HEK293 (cell line): ENCODE results near the gene AADAT.

Experiments used
- IKZF3 ChIP-seq: fragments of 450-650 bp; IDR thresholded peaks from 2 replicates; pipeline ENCODE4 v1.5.0; 2018; ENCODE audit warnings: missing biosample characterization, mild to moderate bottlenecking, missing genetic modification characterization, moderate library complexity
- MEIS1 ChIP-seq: sonication (generic); formaldehyde crosslinking; IDR thresholded peaks from 2 replicates; pipeline ENCODE4 v1.8.1; 2022; ENCODE audit warnings: missing genetic modification reagents, mild to moderate bottlenecking, borderline replicate concordance
- PRDM4 ChIP-seq: fragments of 450-650 bp; formaldehyde crosslinking; IDR thresholded peaks from 2 replicates; pipeline ENCODE4 v1.5.1; 2017; ENCODE audit warnings: missing biosample characterization, missing genetic modification characterization
- SP2 ChIP-seq: fragments of 450-650 bp; formaldehyde crosslinking; IDR thresholded peaks from 2 replicates; pipeline ENCODE4 v1.5.1; 2016; ENCODE audit warnings: missing biosample characterization, missing genetic modification characterization
- ZBTB17 ChIP-seq: fragments of 450-650 bp; formaldehyde crosslinking; IDR thresholded peaks from 2 replicates; pipeline ENCODE4 v1.5.1; 2016; ENCODE audit warnings: missing biosample characterization, missing genetic modification characterization
- ZBTB44 ChIP-seq: fragments of 450-650 bp; IDR thresholded peaks from 2 replicates; pipeline ENCODE4 v1.5.1; 2018; ENCODE audit warnings: missing biosample characterization, mild to moderate bottlenecking, missing genetic modification characterization
- ZBTB7A ChIP-seq: fragments of 450-650 bp; formaldehyde crosslinking; IDR thresholded peaks from 2 replicates; pipeline ENCODE4 v1.5.1; 2016; ENCODE audit warnings: low read depth, missing biosample characterization, missing genetic modification characterization
- ZIC2 ChIP-seq: fragments of 450-650 bp; formaldehyde crosslinking; IDR thresholded peaks from 2 replicates; pipeline ENCODE4 v1.5.1; 2016; ENCODE audit warnings: missing biosample characterization, missing genetic modification characterization
- ZNF138 ChIP-seq: fragments of 450-650 bp; formaldehyde crosslinking; IDR thresholded peaks from 2 replicates; pipeline ENCODE4 v1.5.1; 2016; ENCODE audit warnings: missing biosample characterization, missing genetic modification characterization, borderline replicate concordance
- ZNF18 ChIP-seq: fragments of 450-650 bp; formaldehyde crosslinking; IDR thresholded peaks from 2 replicates; pipeline ENCODE4 v1.5.1; 2016; ENCODE audit warnings: missing biosample characterization, missing genetic modification characterization
- ZNF23 ChIP-seq: fragments of 450-650 bp; formaldehyde crosslinking; IDR thresholded peaks from 2 replicates; pipeline ENCODE4 v1.5.1; 2016; ENCODE audit warnings: missing biosample characterization, missing genetic modification characterization, borderline replicate concordance
- ZNF266 ChIP-seq: fragments of 450-650 bp; formaldehyde crosslinking; IDR thresholded peaks from 2 replicates; pipeline ENCODE4 v1.5.1; 2016; ENCODE audit warnings: missing biosample characterization, missing genetic modification characterization, low read depth
- ZNF280D ChIP-seq: fragments of 450-650 bp; formaldehyde crosslinking; IDR thresholded peaks from 2 replicates; pipeline ENCODE4 v1.5.1; 2016; ENCODE audit warnings: missing biosample characterization, missing genetic modification characterization
- ZNF311 ChIP-seq: fragments of 450-650 bp; formaldehyde crosslinking; IDR thresholded peaks from 2 replicates; pipeline ENCODE4 v1.5.1; 2017; ENCODE audit warnings: missing biosample characterization, missing genetic modification characterization, borderline replicate concordance
- ZNF404 ChIP-seq: fragments of 450-650 bp; formaldehyde crosslinking; IDR thresholded peaks from 2 replicates; pipeline ENCODE4 v1.5.1; 2017; ENCODE audit warnings: missing biosample characterization, missing genetic modification characterization
- ZNF426 ChIP-seq: fragments of 450-650 bp; formaldehyde crosslinking; IDR thresholded peaks from 2 replicates; pipeline ENCODE4 v1.5.1; 2017; ENCODE audit warnings: missing biosample characterization, missing genetic modification characterization, mild to moderate bottlenecking, inconsistent platforms, moderate library complexity
- ZNF518A ChIP-seq: fragments of 450-650 bp; formaldehyde crosslinking; conservative IDR thresholded peaks from 2 replicates; pipeline ENCODE4 v1.5.1; 2016; ENCODE audit warnings: low read depth, missing biosample characterization, missing genetic modification characterization
- ZNF560 ChIP-seq: fragments of 450-650 bp; formaldehyde crosslinking; IDR thresholded peaks from 2 replicates; pipeline ENCODE4 v1.5.1; 2017; ENCODE audit warnings: missing biosample characterization, missing genetic modification characterization, borderline replicate concordance
- ZNF704 ChIP-seq: fragments of 450-650 bp; formaldehyde crosslinking; IDR thresholded peaks from 2 replicates; pipeline ENCODE4 v1.5.1; 2016; ENCODE audit warnings: missing biosample characterization, missing genetic modification characterization
- ZSCAN5A ChIP-seq: fragments of 450-650 bp; formaldehyde crosslinking; IDR thresholded peaks from 2 replicates; pipeline ENCODE4 v1.5.1; 2016; ENCODE audit warnings: missing biosample characterization, missing genetic modification characterization

The AADAT gene

GRCh38 chr4:170089668-170090351 is at the start of gene AADAT (continued):
- no peak for TF ChIP-seq ZNF18 (tag by site-specific recombination)
- TF ChIP-seq PRDM4 (tag by site-specific recombination), result no peak
- no peak for TF ChIP-seq ZBTB44 (tag by site-specific recombination)
- TF ChIP-seq ZNF426 (tag by site-specific recombination), result no peak
- TF ChIP-seq ZNF704, result no peak
- no peak for TF ChIP-seq ZNF23 (tag by site-specific recombination)
- TF ChIP-seq ZIC2 (tag by site-specific recombination), result peak; percentile 39; the same call in 1 of the 2 replicates
- TF ChIP-seq MEIS1 (CRISPR knock-in tag), result no peak
- TF ChIP-seq ZNF404 (tag by site-specific recombination), result no peak
- TF ChIP-seq ZNF311 (tag by site-specific recombination), result no peak
- TF ChIP-seq SP2 (tag by site-specific recombination), result peak; percentile 18; the same call in 1 of the 2 replicates
- TF ChIP-seq ZNF280D, result no peak
- TF ChIP-seq ZNF266, result no peak
- no peak for TF ChIP-seq ZNF560
- no peak for TF ChIP-seq ZBTB17
- no peak for TF ChIP-seq ZNF138 (tag by site-specific recombination)
- no peak for TF ChIP-seq ZSCAN5A (tag by site-specific recombination)
- no peak for TF ChIP-seq ZBTB7A (tag by site-specific recombination)
- no peak for TF ChIP-seq ZNF518A (tag by site-specific recombination)
- peak; percentile 65 for TF ChIP-seq IKZF3 (tag by site-specific recombination)
